IMR-90 (cell line): ENCODE measurements around the gene RBBP8. TPM values are rescaled to one million over a fixed set of nuclear protein-coding genes. Genes with fewer than 3 reads are reported as not detected.

Experiments
- ATAC-seq: fragments of 200-7000 bp; cut with Tn5 transposase; 2 replicates; pipeline ENCODE4 v1.9.1; 2020; ENCODE audit warnings: low read depth, mild to moderate bottlenecking, moderate library complexity
- BruUV-seq: library from RNA; stranded (reverse); fragments of 400-500 nt; replicated peaks from 2 replicates; lab custom pipeline; 2021; lab: Mats Ljungman, UMichigan
- CTCF ChIA-PET: fragments of 300-600 bp; formaldehyde crosslinking; extraction: SDS; loops from one replicate; lab custom pipeline; 2021; ENCODE audit warnings: antibody characterized with exemption; lab: Yijun Ruan, JAX
- POLR2A ChIA-PET: fragments of 300-600 bp; sonication (Branson Sonifier 250); formaldehyde crosslinking; loops from one replicate; lab custom pipeline; 2022; ENCODE audit warnings: antibody characterized with exemption; ENCODE audit not compliant: unreplicated experiment; lab: Charles Lee
- DNase-seq: peaks from one replicate; pipeline ENCODE4 v3.0.0; 2013
- H2AFZ ChIP-seq: replicated peaks from 2 replicates; pipeline ENCODE3; 2013; ENCODE audit warnings: low read length, mild to moderate bottlenecking; ENCODE audit not compliant: poor library complexity
- H2AK5ac ChIP-seq: 2 replicates; pipeline ENCODE4 v1.6.1; 2013; ENCODE audit warnings: low read depth, low read length, inconsistent platforms
- H2AK9ac ChIP-seq: replicated peaks from 2 replicates; pipeline ENCODE3; 2013; ENCODE audit warnings: mild to moderate bottlenecking, low read depth, low read length, moderate library complexity; ENCODE audit not compliant: poor library complexity
- H2BK120ac ChIP-seq: 2 replicates; pipeline ENCODE4 v1.6.1; 2013; ENCODE audit warnings: low read depth, low read length, inconsistent platforms
- H2BK15ac ChIP-seq: 3 replicates; pipeline ENCODE4 v1.6.1; 2013; ENCODE audit warnings: low read depth, low read length, inconsistent platforms
- H2BK20ac ChIP-seq: 2 replicates; pipeline ENCODE4 v1.6.1; 2013; ENCODE audit warnings: low read depth, mild to moderate bottlenecking, inconsistent platforms, low read length, moderate library complexity
- H2BK5ac ChIP-seq: 2 replicates; pipeline ENCODE4 v1.6.1; 2013; ENCODE audit warnings: mild to moderate bottlenecking, low read depth, low read length, inconsistent platforms; ENCODE audit not compliant: poor library complexity, severe bottlenecking
- H3K14ac ChIP-seq: replicated peaks from 2 replicates; pipeline ENCODE4 v1.6.1; 2013; ENCODE audit warnings: low read depth, low read length, inconsistent platforms
- H3K18ac ChIP-seq: 2 replicates; pipeline ENCODE4 v1.6.1; 2013; ENCODE audit warnings: low read depth, low read length, control low read depth
- H3K23ac ChIP-seq: 2 replicates; pipeline ENCODE4 v1.6.1; 2013; ENCODE audit warnings: low read depth, low read length, inconsistent platforms
- H3K27ac ChIP-seq: 2 replicates; pipeline ENCODE4 v1.5.1; 2013; ENCODE audit warnings: mild to moderate bottlenecking, control low read depth, low read length; ENCODE audit not compliant: insufficient read depth
- H3K27me3 ChIP-seq: 2 replicates; pipeline ENCODE4 v1.6.1; 2013; ENCODE audit warnings: low read length; ENCODE audit not compliant: control insufficient read depth, insufficient read depth
- H3K36me3 ChIP-seq: 2 replicates; pipeline ENCODE4 v1.6.1; 2013; ENCODE audit warnings: low read length, mixed read lengths; ENCODE audit not compliant: control insufficient read depth, insufficient read depth
- H3K4ac ChIP-seq: 2 replicates; pipeline ENCODE4 v1.6.1; 2013; ENCODE audit warnings: low read depth, low read length, inconsistent platforms
- H3K4me1 ChIP-seq: 2 replicates; pipeline ENCODE4 v1.6.1; 2013; ENCODE audit warnings: low read length, mixed read lengths; ENCODE audit not compliant: control insufficient read depth, insufficient read depth
- H3K4me2 ChIP-seq: 2 replicates; pipeline ENCODE4 v1.6.1; 2013; ENCODE audit warnings: low read depth, mild to moderate bottlenecking, control low read depth, low read length, moderate library complexity
- H3K4me3 ChIP-seq: 2 replicates; pipeline ENCODE4 v1.5.1; 2013; ENCODE audit warnings: low read depth, mild to moderate bottlenecking, control low read depth, low read length, moderate library complexity; ENCODE audit not compliant: insufficient read depth
- H3K56ac ChIP-seq: 2 replicates; pipeline ENCODE4 v1.6.1; 2013; ENCODE audit warnings: low read length, inconsistent platforms; ENCODE audit not compliant: insufficient read depth; ENCODE audit errors: extremely low read depth
- H3K79me1 ChIP-seq, 2 experiments: 2 replicates each; pipeline ENCODE4 v1.6.1; 2013; ENCODE audit warnings: low read length in 2 of 2, inconsistent platforms in 1 of 2, low read depth in 1 of 2
- H3K9ac ChIP-seq: 2 replicates; pipeline ENCODE4 v1.6.1; 2013; ENCODE audit warnings: low read depth, low read length, control low read depth
- H3K9me1 ChIP-seq: 2 replicates; pipeline ENCODE4 v1.6.1; 2013; ENCODE audit warnings: low read length, inconsistent platforms; ENCODE audit not compliant: insufficient read depth
- H3K9me3 ChIP-seq: 2 replicates; pipeline ENCODE4 v1.6.1; 2013; ENCODE audit warnings: low read length; ENCODE audit not compliant: control insufficient read depth, insufficient read depth
- H4K20me1 ChIP-seq: 2 replicates; pipeline ENCODE4 v1.6.1; 2013; ENCODE audit warnings: low read length, inconsistent platforms; ENCODE audit not compliant: insufficient read depth
- H4K5ac ChIP-seq: 2 replicates; pipeline ENCODE4 v1.6.1; 2013; ENCODE audit warnings: mild to moderate bottlenecking, low read depth, low read length, control low read depth
- H4K8ac ChIP-seq, 2 experiments: 2 replicates each; pipeline ENCODE4 v1.6.1; 2013; ENCODE audit warnings: low read depth in 2 of 2, low read length in 2 of 2, control low read depth in 1 of 2, inconsistent platforms in 1 of 2
- H4K91ac ChIP-seq: 2 replicates; pipeline ENCODE4 v1.6.1; 2013; ENCODE audit warnings: low read depth, low read length, inconsistent platforms; ENCODE audit not compliant: insufficient read depth
- CHD1 ChIP-seq: IDR thresholded peaks from 2 replicates; pipeline ENCODE4 v1.6.1; 2012; ENCODE audit warnings: low read depth, low read length, improper control_type of control experiment
- MAZ ChIP-seq: IDR thresholded peaks from 2 replicates; pipeline ENCODE4 v1.6.1; 2012; ENCODE audit warnings: low read depth, mild to moderate bottlenecking, low read length, improper control_type of control experiment, moderate library complexity, borderline replicate concordance
- POLR2A ChIP-seq: IDR thresholded peaks from 2 replicates; pipeline ENCODE4 v1.6.1; 2012; ENCODE audit warnings: mild to moderate bottlenecking, low read depth, low read length
- RAD21 ChIP-seq: IDR thresholded peaks from 2 replicates; pipeline ENCODE4 v1.6.1; 2012; ENCODE audit warnings: low read length, improper control_type of control experiment
- RCOR1 ChIP-seq: IDR thresholded peaks from 2 replicates; pipeline ENCODE4 v1.6.1; 2012; ENCODE audit warnings: mild to moderate bottlenecking, low read length, improper control_type of control experiment; ENCODE audit not compliant: insufficient replicate concordance
- RFX5 ChIP-seq: IDR thresholded peaks from 2 replicates; pipeline ENCODE4 v1.8.0; 2012; ENCODE audit warnings: low read depth, mild to moderate bottlenecking, low read length, moderate library complexity
- SMC3 ChIP-seq: fragments of 150-350 bp; IDR thresholded peaks from 2 replicates; pipeline ENCODE4 v1.6.1; 2016; ENCODE audit warnings: low read depth, mild to moderate bottlenecking, antibody characterized with exemption, low read length, moderate library complexity
- USF2 ChIP-seq: fragments of 150-350 bp; IDR thresholded peaks from 2 replicates; pipeline ENCODE4 v1.6.1; 2017; ENCODE audit warnings: mild to moderate bottlenecking, antibody characterized with exemption, low read length, low read depth
- WGBS, 2 experiments: methylation state at CpG; one replicate each; pipeline versions ENCODE4 v1.1.5 to v1.1.7; 2013; ENCODE audit warnings: missing lambda C conversion rate in 2 of 2; ENCODE audit not compliant: insufficient read length in 1 of 2; ENCODE audit errors: extremely low coverage in 2 of 2; 5-methylcytosine and 5-hydroxymethylcytosine counted together
- dilution Hi-C: fragments of 300-500 bp; cut with HindIII; formaldehyde crosslinking; loops from one replicate; pipeline ENCODE4 v1.14.3; 2018; ENCODE audit warnings: low sequenced_read_pairs; ENCODE audit not compliant: unreplicated experiment
- in situ Hi-C: fragments of 300-500 bp; cut with MboI; formaldehyde crosslinking; loops from 3 replicates; pipeline ENCODE4 v1.14.3; 2019; ENCODE audit warnings: low sequenced_read_pairs, inconsistent platforms, mixed read lengths
- intact Hi-C: fragments of 100-400 bp; cut with micrococcal nuclease; formaldehyde crosslinking; loops from 2 replicates; pipeline ENCODE4 v1.10.0; 2022
- polyA plus RNA-seq, 3 experiments: library from polyadenylated mRNA; depleted of rRNA; stranded (reverse); fragments of >200 nt; gene quantifications; 2 replicates each; pipeline ENCODE4 v1.2.3, GENCODE V29; 2012; ENCODE audit warnings: low replicate concordance in 1 of 3
- total RNA-seq: library from RNA; depleted of rRNA; stranded (reverse); fragments of >200 nt; gene quantifications from 2 replicates; pipeline ENCODE4 v1.2.3, GENCODE V29; 2012

The RBBP8 gene
- total and polyA plus RNA-seq, 2 of the 4 experiments (the other 2 are of a cell fraction), result 12.0 to 21.1 TPM

DNA sequence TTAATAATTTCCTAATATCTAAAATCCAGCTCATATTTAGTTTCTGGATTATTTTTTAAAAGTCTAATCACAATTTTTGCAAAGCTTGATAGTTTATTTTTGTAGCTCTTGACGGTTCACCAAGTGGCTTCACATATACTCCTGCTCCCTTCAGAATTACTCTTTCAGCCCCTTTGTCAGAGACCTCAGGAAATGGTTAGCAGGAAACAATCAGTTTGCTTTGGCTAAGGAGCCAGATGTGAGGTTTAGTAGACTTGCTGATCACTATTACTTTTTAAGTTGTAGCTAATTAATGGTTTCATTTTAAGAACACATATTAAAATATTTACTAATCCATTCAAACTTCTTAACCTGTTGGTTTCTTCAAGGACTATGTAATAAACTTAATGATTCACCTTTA is 2.3 kb downstream of the RBBP8 start:
- Histone ChIP-seq H3K36me3 (no peaks in the 10 kb centered on the region; the same call in 1 of the 2 replicates), H2BK20ac (no peak overlapping the region), H3K27me3 (no peaks in the 10 kb centered on the region), H3K27ac (no peak overlapping the region), H3K9me3 (no peaks in the 10 kb centered on the region), H3K4me3 (no peak overlapping the region), H2AK5ac (no peak overlapping the region), H3K4me2 (no peak overlapping the region), H2BK120ac (no peak overlapping the region), H3K14ac (no peak overlapping the region), H3K18ac (no peak overlapping the region), H4K5ac (no peak overlapping the region), H3K9me1 (peaks cover 4% of the 10 kb centered on the region; the same call in 1 of the 2 replicates), H3K23ac (no peak overlapping the region), H4K8ac (no peak overlapping the region), H3K56ac (no peak overlapping the region), H4K20me1 (no peaks in the 10 kb centered on the region; the same call in 1 of the 2 replicates), H4K91ac (no peak overlapping the region), H3K79me1 (peaks cover 5 to 22% of the 10 kb centered on the region in 2 experiments), H3K4me1 (no peaks in the 10 kb centered on the region), H3K4ac (no peak overlapping the region), H2BK15ac (no peak overlapping the region), H2AK9ac (no peak overlapping the region), H2AFZ (no peak overlapping the region), H3K9ac (no peak overlapping the region), H2BK5ac (no peak overlapping the region)
- intact Hi-C loops, result no loop called here
- ChIA-PET CTCF (interaction anchor here (0.6 to 0.7 kb wide), 2 partner anchors 12 to 264 kb away, joined by 3 to 6 read pairs; no protein-coding TSS in a partner anchor), POLR2A (interaction anchor here (0.5 kb wide), 1 partner anchor 12 kb away, joined by 13 read pairs; no protein-coding TSS in a partner anchor)
- TF ChIP-seq RFX5, result no peak
- TF ChIP-seq POLR2A, result no peak
- no peak for TF ChIP-seq RAD21
- TF ChIP-seq RCOR1, result no peak
- TF ChIP-seq CHD1, result no peak
- no peak for TF ChIP-seq SMC3
- TF ChIP-seq USF2, result no peak
- no peak for TF ChIP-seq MAZ
- WGBS, 2 experiments, result no CpG with 5 or more reads among the region's 1 CpG
- no peak for DNase-seq
- no TSS peak for BruUV-seq
- no peak for ATAC-seq
- in situ Hi-C loops, result no loop called here
- dilution Hi-C loops, result no loop called here
